Cardiac septum (tissue), 1 donor: ENCODE measurements around the gene HHAT. TPM values are rescaled to one million over a fixed set of nuclear protein-coding genes. Genes with fewer than 3 reads are reported as not detected.

Experiments used
- DNase-seq: peaks from one replicate; pipeline ENCODE4 v3.0.0-alpha.2; 2020; ENCODE audit warnings: low spot score
- intact Hi-C: fragments of 100-400 bp; cut with DNase I; formaldehyde crosslinking; loops from one replicate; pipeline ENCODE4 v1.14.0; 2022
- total RNA-seq: library from RNA; stranded (reverse); fragmentation: NEBNext Ultra II Directional; extraction: Animal tissue kit (Norgen Biotek cat#: 25700); gene quantifications from one replicate; pipeline ENCODE4 v1.2.1, GENCODE V29; 2021
- donor health status: DM: no; HTN: no; CAD: no.

HHAT gene
- total RNA-seq, 1 donor from 2014 or later: 2.4 TPM

DNA sequence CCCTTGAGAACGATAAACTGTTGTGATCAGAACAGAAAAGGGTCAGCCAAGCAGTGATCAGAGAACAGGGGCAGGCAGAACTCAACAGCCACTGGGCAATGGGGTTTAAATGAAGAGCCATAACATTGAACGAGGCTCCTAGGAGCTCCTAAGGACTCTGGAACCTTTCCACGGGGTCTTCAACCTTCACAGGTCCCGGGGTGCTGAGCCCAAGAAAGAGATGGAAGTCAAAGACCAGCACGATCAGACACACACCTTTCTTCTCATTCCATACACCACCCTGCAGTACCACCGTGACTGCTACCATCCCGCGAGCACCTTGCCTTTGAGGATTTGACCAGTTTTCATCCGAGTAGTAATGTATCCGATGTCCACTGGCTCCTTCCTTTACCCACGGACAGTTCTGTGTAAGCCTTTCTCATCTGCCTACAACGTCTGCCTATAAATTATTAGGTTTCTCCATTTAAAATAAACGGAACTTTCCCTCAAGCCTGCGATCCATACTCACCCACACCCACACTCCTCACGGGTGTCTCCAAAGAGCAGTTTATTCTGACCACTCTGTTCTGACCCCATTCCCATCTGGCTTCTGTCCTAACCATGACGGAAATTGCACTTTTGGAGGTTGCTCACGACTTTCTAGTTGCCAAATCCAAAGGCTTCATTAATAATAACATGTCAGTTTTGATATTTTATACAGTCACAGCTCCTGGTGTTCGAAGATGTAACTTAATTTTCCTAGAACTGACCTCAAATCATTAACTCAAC lies 16.8 kb upstream of the HHAT start:
- intact Hi-C loops: loop anchor here (1.0 to 5.0 kb wide), 3 partner anchors 50 to 169 kb away; no protein-coding TSS in a partner anchor
- DNase-seq: no peak

DNA sequence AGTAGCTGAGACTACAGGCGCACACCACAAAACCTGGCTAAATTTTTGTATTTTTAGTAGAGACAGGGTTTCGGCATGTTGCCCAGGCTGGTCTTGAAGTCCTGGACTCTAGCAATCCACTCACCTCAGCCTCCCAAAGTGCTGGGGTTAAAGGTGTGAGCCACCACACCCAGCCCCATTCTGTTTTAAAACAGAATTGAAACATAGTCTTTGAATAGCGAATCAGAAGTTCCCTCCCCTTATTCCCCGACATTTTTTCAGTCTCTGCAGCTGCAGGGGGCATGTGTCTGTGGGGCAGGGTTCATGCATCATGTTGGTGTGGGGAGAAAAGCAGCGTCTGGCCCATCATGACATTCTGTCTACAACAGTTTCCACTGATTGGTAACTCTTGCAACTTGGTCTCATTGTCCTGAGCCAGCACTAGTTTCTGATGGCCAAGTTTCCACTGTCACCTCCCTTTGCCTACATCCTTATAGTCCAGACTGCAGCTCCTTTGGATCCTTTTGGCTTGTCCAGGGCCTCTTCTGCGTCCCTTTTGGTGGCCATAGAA lies 15.6 kb upstream of the HHAT start:
- intact Hi-C loops: loop anchor here (5.0 kb wide), 1 partner anchor 89 kb away; no protein-coding TSS in a partner anchor
- no peak for DNase-seq

DNA sequence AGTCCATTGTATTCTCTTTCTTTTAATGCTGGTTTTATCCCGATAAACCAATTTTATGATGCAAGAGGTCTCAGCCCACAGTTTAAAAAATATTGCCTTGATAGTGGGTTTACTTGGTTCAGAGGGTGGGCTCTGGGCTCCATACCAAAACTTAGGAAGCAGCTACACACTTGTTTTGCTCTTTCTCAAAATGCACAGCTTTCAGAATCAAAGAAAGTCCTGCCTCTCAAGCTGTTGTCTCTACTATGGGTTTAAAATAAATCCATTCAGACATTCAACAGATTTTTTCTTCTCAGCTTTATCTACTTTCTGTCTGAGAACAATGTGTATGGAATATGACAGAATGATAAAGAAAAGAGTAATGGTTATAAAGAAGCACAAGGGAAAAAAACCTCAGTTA lies 14.8 kb upstream of the HHAT start:
- DNase-seq: no peak
- intact Hi-C loops: loop anchor here (5.0 kb wide), 1 partner anchor 88 kb away; no protein-coding TSS in a partner anchor

DNA sequence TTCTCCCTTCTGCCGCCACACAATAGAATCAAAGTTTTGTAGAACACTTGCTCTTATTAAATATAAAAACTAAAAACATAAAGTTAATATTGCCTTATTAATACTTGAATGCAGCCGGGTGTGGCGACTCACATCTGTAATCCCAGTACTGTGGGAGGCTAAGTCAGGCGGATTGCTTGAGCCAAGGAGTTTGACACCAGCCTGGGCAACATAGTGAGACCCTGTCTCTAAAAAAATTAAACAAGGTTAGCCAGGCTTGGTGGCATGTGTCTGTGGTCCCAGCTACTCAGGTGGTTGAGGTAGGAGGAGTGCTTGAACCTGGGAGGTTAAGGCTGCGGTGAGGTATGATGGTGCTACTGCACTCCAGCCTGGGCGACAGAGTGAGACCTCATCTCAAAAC lies 13.2 kb upstream of the HHAT start:
- no peak for DNase-seq
- intact Hi-C loops: no loop called here

DNA sequence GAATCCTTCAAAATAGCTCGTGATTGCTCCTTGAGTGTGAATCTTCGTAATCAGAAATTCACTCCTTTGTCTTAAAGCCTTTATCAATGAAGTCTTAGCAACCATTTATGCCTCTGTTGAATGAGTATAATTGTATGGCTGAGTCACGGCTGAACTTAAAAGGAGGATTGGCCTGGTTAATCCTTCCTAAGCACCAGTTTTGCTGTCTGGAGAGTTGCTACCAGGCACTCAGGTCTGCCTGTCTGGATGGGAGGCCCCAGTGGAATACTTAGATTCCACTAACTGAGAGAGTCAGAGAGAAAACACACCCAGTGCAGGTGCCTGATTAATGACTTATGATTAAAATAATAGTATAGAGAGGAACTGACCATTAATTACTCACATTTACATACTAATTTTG lies 7.6 kb upstream of the HHAT start:
- DNase-seq: no peak
- intact Hi-C loops: no loop called here

DNA sequence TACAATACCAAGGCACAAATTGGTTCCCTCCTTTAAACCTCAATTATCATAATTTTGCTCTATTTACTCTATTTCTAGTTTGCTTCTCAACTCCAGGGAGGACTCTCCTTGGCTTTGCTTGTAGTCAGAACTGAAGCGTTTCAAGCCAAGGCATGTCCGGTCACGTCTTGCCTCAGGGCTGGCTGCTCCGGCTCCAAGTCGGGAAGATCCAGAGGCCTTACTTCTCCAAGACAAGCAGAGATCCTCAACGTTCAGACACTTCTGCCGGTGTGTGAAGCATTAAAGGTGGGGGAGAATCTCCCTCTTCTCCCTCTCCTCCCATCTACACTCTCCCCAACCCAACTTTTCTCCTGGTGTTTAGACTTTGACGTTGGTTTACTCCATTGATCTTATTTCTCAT lies 7.2 kb upstream of the HHAT start:
- intact Hi-C loops: no loop called here
- no peak for DNase-seq

DNA sequence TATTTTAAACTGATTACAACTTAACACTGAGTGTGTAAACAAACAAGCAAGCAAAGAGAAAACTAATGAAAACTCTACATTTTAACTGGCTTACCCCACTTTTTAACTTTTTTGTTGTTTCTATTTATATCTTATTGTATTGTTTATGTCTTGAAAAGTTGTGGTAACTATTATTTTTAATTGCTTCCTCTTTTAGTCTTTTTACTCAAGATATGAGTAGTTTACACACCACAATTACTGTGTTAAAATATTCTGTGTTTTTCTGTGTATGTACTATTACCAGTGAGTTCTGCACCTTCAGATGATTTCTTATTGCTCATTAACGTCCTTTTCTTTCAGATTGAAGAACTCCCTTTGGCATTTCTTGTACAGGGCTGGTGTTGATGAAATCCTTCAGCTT lies 4.7 kb upstream of the HHAT start:
- no peak for DNase-seq
- intact Hi-C loops: no loop called here

DNA sequence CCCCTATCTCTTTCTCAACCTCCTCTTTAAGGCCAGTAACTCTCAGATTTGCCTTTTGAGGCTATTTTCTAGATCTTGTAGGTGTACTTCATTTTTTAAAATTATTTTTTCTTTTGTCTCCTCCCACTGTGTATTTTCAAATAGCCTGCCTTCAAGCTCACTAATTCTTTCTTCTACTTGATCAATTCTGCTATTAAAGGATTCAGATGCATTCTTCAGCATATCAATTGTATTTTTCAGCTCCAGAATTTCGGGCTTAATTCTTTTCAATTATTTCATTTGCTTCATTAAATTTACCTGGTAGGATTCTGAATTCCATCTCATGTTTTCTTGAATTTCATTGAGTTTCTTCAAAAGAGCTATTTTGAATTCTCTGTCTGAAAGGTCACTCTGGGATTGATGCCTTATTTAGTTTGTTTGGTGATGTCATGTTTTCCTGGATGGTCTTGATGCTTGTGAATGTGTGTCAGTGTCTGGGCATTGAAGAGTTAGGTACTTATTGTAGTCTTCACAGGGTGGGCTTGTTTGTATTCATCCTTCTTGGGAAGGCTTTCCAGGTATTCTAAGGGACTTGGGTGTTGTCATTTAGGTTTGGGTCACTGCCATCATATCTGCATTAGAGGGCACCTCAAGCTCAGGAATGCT lies 3.6 kb upstream of the HHAT start:
- DNase-seq: no peak
- intact Hi-C loops: no loop called here

DNA sequence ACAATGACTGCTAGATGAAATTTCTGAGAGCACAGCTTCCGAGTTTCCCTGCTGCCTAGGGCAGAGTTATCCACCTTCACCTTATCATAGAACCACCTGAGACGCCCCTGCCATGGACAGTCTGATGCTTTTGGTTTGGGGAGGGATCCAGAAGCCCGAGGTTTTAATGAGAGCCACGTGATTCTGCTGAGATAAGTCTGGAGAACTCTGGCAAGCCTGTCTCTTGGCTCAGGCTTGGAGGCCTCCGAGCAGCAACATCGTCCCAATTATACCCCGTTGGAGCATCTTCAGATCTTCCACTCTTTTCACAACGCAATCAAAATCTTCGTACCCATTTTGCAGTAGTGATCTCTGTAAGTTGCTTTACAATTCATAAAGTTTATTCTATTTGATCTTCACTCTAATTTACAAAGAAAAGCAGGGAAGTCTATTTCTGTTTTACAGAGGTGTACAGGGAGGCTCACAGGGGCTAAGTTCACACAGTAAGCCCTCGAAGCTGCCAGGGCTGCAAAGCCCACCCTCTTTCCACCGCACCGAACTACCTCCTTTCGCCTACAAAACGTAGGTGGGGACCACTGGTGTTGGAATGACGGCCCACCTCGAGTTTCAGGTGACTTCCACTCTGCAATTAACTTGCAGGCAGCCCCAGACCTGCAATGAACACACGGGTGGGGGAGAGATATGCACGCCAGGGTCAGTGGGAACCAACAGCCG lies 513 bp upstream of the HHAT start:
- DNase-seq: no peak
- intact Hi-C loops: no loop called here

DNA sequence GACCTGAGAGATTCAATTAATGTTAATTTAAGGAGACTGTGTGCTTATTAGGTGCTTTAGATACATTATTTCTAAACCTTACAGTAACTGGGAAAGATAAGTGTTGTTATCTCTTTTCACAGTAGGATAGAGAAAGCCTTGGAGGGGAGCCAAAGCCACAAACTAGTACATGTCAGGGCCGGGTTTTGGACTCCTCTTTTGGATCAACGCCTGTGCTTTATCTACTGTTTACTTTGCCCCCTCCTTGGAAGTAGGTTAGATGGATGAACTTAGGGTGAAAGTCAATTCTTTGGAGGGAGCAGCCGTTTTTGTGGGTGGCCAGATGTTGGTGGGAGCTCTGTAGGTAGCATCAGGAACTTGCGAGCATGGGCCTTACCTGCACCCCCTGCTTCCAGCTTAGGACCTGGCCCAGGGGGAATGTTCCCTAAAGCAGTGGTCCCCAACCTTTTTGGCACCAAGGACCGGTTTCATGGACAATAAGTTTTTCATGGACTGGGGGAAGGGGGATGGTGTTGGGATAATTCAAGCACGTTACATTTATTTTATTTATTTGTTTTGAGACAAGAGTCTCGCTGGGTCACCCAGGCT lies 1.7 kb downstream of the HHAT start:
- DNase-seq: no peak
- intact Hi-C loops: no loop called here

DNA sequence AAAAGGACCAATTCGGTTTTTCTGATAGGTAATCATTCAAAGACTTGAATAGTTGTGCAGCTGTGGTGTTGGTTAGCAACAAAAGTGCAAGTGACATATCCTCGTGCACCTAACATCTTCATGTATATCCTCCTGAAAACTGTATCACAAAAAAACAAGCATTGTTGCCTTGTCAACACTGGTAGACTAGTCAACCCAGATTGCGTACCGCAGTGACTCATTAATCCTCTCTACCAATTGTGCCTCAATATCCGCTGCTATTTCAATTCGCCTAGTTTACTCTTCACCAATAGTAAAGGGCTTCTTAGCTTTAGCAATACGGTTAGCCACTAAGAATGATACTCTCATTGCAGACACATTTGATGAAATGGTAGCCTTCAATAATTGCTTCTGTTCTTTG lies 3.5 kb downstream of the HHAT start:
- intact Hi-C loops: no loop called here
- DNase-seq: no peak

DNA sequence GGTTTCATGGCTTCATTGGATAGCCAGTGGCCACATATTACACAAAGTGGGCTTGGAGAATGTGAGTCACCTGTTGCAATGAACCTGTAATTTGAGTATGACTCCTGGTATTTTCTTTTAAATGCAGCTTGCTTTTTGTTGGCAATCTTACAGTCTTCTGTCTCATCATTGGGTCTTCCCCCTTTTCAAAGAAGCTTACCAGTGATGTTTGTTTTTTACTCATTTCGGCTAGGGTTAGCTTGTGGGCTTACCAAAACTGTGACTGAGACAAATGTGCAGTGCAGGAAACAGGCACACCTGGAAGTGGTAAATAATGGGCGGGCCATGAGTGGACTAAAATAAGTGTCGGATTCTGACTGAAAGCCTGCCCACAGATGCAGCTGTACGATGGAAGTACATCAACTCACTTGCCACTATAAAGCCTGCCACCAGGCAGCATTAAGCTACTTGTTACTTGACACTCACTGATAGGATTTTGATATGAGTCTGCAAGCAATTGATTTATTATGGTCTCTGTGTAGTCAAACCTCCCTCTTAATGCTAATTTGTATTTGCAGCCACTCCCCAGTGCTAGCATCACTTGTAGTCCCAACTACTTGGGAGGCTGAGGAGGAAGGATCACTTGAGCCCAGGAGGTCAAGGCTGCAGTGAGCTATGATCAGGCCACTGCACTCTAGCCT lies 4.2 kb downstream of the HHAT start:
- intact Hi-C loops: no loop called here
- no peak for DNase-seq

DNA sequence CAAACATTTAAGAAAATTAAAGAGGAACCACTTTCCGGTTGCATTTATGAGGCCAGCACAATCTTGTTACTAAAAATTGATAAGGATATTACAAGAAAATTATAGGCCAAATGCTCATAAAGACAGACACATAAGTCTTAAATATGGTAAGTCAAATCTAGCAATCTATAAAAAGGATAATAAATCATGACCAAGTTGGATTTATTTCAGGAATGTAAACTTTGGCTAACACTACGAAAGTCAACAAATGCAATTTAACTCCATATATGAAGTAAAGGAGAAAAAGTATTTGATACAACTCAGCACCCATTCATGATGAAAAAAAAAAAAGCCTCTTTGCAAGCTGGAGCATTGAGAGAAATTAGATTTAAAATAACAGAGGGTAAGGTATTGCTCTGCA lies 6.3 kb downstream of the HHAT start:
- DNase-seq: no peak
- intact Hi-C loops: no loop called here

DNA sequence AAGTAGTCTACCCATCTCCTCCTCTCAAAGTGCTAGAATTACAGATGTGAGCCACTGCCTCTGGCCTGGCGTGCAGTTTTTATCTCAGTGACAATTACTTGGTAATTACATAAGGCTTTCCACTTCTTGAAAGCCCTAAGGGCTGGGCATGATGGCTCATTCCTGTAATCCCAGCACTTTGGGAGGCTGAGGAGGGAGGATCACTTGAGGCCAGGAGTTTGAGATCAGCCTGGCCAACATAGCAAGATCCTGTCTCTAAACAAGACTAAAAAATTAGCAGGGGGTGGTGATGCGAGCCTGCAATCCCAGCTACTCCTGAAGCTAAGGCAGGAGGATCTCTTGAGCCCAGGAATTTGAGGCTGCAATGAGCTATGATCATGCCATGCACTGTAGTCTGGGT lies 7.7 kb downstream of the HHAT start:
- intact Hi-C loops: no loop called here
- no peak for DNase-seq

DNA sequence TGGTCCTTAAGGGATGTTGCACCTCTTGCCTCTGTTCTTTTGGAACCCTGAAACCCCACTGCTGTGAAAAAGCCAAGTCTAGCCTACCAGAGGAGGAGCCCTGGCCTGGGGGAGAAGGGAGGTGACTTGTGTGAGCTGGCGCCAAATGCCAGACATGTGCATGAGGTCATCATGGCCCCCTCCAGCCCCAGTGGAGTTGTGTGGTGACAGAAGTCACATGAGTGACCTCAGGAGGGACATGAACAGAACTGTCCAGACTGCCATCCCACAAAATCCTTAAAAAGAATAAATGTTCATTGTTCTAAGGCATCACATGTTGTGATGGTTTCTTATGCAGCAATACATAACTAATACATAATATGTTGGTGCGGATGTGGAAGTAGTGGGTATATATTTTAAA lies 10.8 kb downstream of the HHAT start:
- no peak for DNase-seq
- intact Hi-C loops: no loop called here

DNA sequence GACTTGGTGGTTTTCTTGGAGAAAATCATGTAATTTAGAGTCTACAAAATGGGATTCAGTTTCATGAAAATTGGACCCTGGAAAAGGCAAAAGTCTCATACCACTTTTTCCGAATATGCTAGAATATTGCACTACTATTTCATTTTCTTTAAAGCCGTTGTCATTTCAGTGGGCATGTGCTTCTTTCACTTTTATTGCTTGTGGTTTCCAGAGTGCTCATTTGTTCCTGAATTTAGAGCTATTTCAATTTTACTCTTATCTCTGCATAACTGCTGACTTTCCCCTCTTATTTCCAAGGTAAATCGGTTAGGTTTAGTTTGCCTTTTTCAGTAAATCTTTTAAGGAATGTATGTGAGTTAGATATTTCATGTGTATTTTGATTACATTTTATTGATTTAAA lies 11.6 kb downstream of the HHAT start:
- no peak for DNase-seq
- intact Hi-C loops: no loop called here

DNA sequence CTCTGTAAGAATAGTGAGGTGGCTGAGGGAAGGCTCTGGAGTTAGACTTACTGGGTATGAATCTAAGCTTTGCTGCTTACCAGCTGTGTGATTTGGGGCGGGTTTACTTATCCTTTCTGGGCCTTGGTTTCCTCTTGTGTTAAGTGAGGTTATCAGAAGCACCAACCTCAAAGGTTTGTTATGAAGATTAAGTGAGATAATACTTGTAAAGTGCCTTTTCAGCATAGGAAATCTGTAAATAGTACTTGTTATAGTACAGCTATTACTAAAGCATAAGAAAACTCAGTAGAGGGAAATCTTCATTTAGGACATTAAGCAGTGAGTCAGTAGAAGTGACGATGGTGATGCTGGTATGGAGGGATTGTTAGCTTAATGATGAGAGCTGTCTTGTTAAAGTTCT lies 12.1 kb downstream of the HHAT start:
- intact Hi-C loops: no loop called here
- DNase-seq: no peak

DNA sequence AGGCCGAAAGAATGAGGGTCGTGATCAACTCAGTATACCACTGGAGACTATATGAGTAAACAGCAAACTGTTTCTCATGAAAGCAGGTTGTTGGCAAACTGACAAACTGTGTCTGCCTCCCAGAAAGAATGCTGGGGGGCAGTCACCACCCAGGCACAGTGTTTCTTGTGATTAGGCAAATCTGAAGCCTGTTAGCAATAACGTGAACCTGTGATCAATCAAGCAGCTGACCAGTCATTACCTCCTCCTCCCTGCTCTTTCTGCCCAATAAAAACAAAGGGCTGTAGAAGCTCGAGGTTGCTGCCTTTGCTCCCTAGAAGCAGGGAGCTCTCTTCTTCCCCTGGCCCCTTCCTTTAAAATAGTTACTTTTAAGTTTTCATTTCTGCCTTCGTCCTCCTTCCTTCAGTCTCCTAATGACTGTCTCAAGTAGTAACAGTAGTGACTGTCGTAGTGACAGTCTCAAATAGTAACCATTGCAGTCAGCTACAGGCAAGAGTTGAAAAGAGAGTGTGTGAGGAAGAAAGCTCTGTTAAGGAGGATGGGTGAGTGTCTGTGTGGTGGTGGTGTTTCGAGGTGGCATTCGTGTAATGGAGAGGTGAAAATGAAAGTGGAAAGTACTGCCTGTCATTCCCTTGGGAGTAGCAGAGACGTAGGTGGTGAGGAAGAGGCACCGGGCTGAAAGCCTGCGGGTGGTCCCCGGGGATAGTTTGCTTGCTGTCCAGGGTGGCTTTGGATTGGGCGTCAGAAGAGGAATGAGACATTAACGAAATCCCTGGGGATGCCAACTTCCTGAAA lies 14.5 kb downstream of the HHAT start:
- no peak for DNase-seq
- intact Hi-C loops: no loop called here

DNA sequence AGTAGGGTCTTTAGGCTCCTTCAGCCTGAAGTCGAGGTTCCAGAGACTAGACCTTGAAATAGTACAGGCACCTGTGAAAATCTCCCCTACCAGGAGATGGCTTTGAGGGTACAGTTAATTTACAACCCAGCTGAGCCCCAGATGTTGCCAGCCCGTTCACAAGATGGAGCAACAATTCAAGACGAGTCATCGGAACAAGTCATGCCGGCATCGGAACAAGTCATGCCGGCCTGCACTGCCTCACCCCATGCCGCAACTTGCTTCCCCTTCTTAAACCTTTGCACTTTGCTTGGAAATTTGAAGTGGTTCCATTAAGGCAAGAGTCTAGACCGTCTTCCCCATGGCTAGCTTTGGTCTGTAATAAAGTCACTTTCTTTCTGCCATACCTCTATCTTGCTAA lies 16.0 kb downstream of the HHAT start:
- DNase-seq: no peak
- intact Hi-C loops: no loop called here
